Endometrial microvascular endothelial cells (primary cell): ENCODE measurements around the gene NECAB3. TPM values are rescaled to one million over a fixed set of nuclear protein-coding genes. Genes with fewer than 3 reads are reported as not detected.

Experiments
- in situ Hi-C: cut with HindIII; loops from 2 replicates; pipeline ENCODE4 v1.10.0; 2017; ENCODE audit warnings: low sequenced_read_pairs, low pct_unique_long_range_greater_than_20kb; ENCODE audit errors: inconsistent ontology term
- total RNA-seq: library from RNA; depleted of rRNA; stranded (reverse); fragments of >200 nt; gene quantifications from one replicate; pipeline ENCODE4 v1.2.3, GENCODE V29; 2015; ENCODE audit errors: inconsistent ontology term

NECAB3 gene
- total RNA-seq, 1 donor from 2014 or later = 8.9 TPM

- in situ Hi-C loops = no loop called here
Measured at GRCh38 chr20:33668466-33669155, 5.6 kb downstream of the NECAB3 start.

GRCh38 chr20:33667676-33668465 is 6.4 kb downstream of the NECAB3 start:
- in situ Hi-C loops = no loop called here

GRCh38 chr20:33667245-33667675 is 7.0 kb downstream of the NECAB3 start:
- in situ Hi-C loops = no loop called here

GRCh38 chr20:33666293-33667244 is 7.7 kb downstream of the NECAB3 start, which contains the start of gene ACTL10:
TSS of gene ACTL10 (plus strand) at chr20:33666943. CDS start at chr20:33667498, 555 bp downstream.
- in situ Hi-C loops = no loop called here

- in situ Hi-C loops = no loop called here
Measured at GRCh38 chr20:33664762-33665144, 9.5 kb downstream of the NECAB3 start.

- in situ Hi-C loops = no loop called here
Measured at GRCh38 chr20:33664085-33664761, 10.0 kb downstream of the NECAB3 start.

- in situ Hi-C loops = no loop called here
Measured at GRCh38 chr20:33663161-33664084, 10.8 kb downstream of the NECAB3 start.

GRCh38 chr20:33662172-33662571 is 12.1 kb downstream of the NECAB3 start, which contains the start of gene C20orf144:
TSS of gene C20orf144 (plus strand) at chr20:33662327. CDS start at chr20:33662346, 19 bp downstream.
- in situ Hi-C loops = no loop called here

- in situ Hi-C loops = no loop called here
Measured at GRCh38 chr20:33660685-33661058, 13.6 kb downstream of the NECAB3 start.

- in situ Hi-C loops = no loop called here
Measured at GRCh38 chr20:33660035-33660684, 14.1 kb downstream of the NECAB3 start.

GRCh38 chr20:33659341-33660034 is 14.7 kb downstream of the NECAB3 start:
- in situ Hi-C loops = no loop called here

- in situ Hi-C loops = no loop called here
Measured at GRCh38 chr20:33658929-33659328, 15.3 kb downstream of the NECAB3 start.

- in situ Hi-C loops = no loop called here
Measured at GRCh38 chr20:33658510-33658909, 15.7 kb downstream of the NECAB3 start.

- in situ Hi-C loops = no loop called here
Measured at GRCh38 chr20:33657704-33658095, 16.5 kb downstream of the NECAB3 start.

- in situ Hi-C loops = no loop called here
Measured at GRCh38 chr20:33656783-33657703, 17.2 kb downstream of the NECAB3 start.
